ENCODE measurements around the gene PI4KB. TPM values are rescaled to one million over a fixed set of nuclear protein-coding genes. Genes with fewer than 3 reads are reported as not detected.

PI4KB gene
- total RNA-seq, 4 donors from 2014 or later, result 65.5 to 98.1 (median 77.3) TPM

DNA sequence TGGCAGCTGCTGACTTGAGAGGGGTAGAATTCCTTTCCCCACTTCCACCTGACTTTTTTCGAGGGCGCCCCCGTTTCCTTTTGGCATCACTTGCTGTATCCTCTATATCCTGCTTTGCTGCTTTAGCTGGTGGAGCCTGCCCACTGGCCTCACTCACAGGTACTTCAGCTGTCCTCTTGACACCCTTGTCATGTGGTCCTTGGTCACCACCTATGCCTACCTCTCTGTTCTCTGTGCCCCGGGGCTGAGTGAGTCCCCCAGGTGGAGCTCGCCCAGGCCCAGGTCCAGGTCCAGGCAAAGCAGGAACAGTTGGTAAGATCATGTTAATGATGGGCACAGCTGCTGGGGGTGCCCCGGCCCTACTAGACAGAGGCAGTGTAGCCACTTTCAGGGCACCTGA lies 15.4 kb upstream of the PI4KB start:
- no peak overlapping the region for H3K4me3 ChIP-seq
- H3K4me1 ChIP-seq, result peaks cover 0 to 9% of the 10 kb centered on the region in 2 donors
- in situ Hi-C loops (cut with MboI; ENCODE audit: low sequenced_read_pairs in 4 of 4) (loop anchor here (5.0 to 10.0 kb wide), 2 partner anchors 40 to 148 kb away; partner anchors contain the start of genes PIP5K1A (in 1 of the 4) and VPS72 (in 1 of the 4)), intact Hi-C loops (cut with DNase I; ENCODE audit: low total_unique reads) (loop anchor here (5.0 kb wide), 1 partner anchor 145 kb away; the partner anchor contains the start of gene PIP5K1A)
- H3K27me3 ChIP-seq, result no peaks in the 10 kb centered on the region
- DNase-seq (no peak), ATAC-seq (no peak)
- H3K9me3 ChIP-seq, result no peaks in the 10 kb centered on the region
- H3K36me3 ChIP-seq, result peaks cover 0 to 25% of the 10 kb centered on the region in 2 donors
- H3K27ac ChIP-seq, result no peak overlapping the region
- TF ChIP-seq POLR2A (IDR thresholded peaks at IDR 0.05), result no peak
- TF ChIP-seq, protein P1, sequence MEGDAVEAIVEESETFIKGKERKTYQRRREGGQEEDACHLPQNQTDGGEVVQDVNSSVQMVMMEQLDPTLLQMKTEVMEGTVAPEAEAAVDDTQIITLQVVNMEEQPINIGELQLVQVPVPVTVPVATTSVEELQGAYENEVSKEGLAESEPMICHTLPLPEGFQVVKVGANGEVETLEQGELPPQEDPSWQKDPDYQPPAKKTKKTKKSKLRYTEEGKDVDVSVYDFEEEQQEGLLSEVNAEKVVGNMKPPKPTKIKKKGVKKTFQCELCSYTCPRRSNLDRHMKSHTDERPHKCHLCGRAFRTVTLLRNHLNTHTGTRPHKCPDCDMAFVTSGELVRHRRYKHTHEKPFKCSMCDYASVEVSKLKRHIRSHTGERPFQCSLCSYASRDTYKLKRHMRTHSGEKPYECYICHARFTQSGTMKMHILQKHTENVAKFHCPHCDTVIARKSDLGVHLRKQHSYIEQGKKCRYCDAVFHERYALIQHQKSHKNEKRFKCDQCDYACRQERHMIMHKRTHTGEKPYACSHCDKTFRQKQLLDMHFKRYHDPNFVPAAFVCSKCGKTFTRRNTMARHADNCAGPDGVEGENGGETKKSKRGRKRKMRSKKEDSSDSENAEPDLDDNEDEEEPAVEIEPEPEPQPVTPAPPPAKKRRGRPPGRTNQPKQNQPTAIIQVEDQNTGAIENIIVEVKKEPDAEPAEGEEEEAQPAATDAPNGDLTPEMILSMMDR (IDR thresholded peaks at IDR 0.05 in 4 of 5, conservative IDR thresholded peaks at IDR 0.05 in 1 of 5), result no peak

GRCh38 chr1:151342021-151342420 lies 14.8 kb upstream of the PI4KB start:
- intact Hi-C loops (cut with DNase I; ENCODE audit: low total_unique reads), result loop anchor here (5.0 kb wide), 1 partner anchor 145 kb away; the partner anchor contains the start of gene PIP5K1A
- in situ Hi-C loops (cut with MboI; ENCODE audit: low sequenced_read_pairs in 4 of 4), result loop anchor here (5.0 to 10.0 kb wide), 2 partner anchors 40 to 147 kb away; partner anchors contain the start of genes PIP5K1A (in 1 of the 4) and VPS72 (in 1 of the 4)
- H3K36me3 ChIP-seq, result peaks cover 0 to 25% of the 10 kb centered on the region in 2 donors
- H3K27ac ChIP-seq, result no peak overlapping the region
- H3K4me1 ChIP-seq, result peaks cover 0 to 8% of the 10 kb centered on the region in 2 donors
- H3K4me3 ChIP-seq, result no peak overlapping the region
- H3K9me3 ChIP-seq, result no peaks in the 10 kb centered on the region
- no peak for ATAC-seq
- H3K27me3 ChIP-seq, result no peaks in the 10 kb centered on the region
- no peak for DNase-seq
- TF ChIP-seq POLR2A (IDR thresholded peaks at IDR 0.05), result no peak

- in situ Hi-C loops (cut with MboI; ENCODE audit: low sequenced_read_pairs in 4 of 4) (loop anchor here (5.0 to 10.0 kb wide), 2 partner anchors 39 to 146 kb away; partner anchors contain the start of genes PIP5K1A (in 1 of the 4) and VPS72 (in 1 of the 4)), intact Hi-C loops (cut with DNase I; ENCODE audit: low total_unique reads) (loop anchor here (1.0 to 5.0 kb wide), 2 partner anchors 40 to 144 kb away; partner anchors contain the start of gene PIP5K1A)
Observed at GRCh38 chr1:151340870-151341754, 13.9 kb upstream of the PI4KB start.

GRCh38 chr1:151336556-151336955 lies 9.3 kb upstream of the PI4KB start:
- Histone ChIP-seq H3K27ac (no peak overlapping the region), H3K36me3 (no peaks in the 10 kb centered on the region), H3K4me1 (no peaks in the 10 kb centered on the region), H3K9me3 (no peaks in the 10 kb centered on the region), H3K4me3 (no peak overlapping the region), H3K27me3 (no peaks in the 10 kb centered on the region)
- no peak for DNase-seq
- TF ChIP-seq POLR2A (IDR thresholded peaks at IDR 0.05), result no peak
- TF ChIP-seq, protein P1 (IDR thresholded peaks at IDR 0.05 in 4 of 5, conservative IDR thresholded peaks at IDR 0.05 in 1 of 5), result no peak
- ATAC-seq, result no peak
- intact Hi-C loops (cut with DNase I; ENCODE audit: low total_unique reads) (no loop called here), in situ Hi-C loops (cut with MboI; ENCODE audit: low sequenced_read_pairs in 4 of 4) (no loop called here)

More at GRCh38 chr1:151340870-151341754, 13.9 kb upstream of the PI4KB start:
- Histone ChIP-seq H3K36me3 (peaks cover 0 to 25% of the 10 kb centered on the region in 2 donors), H3K4me1 (peaks cover 0 to 3% of the 10 kb centered on the region in 2 donors), H3K27ac (peak overlapping the region in 3 of 4 donors; percentile 5 to 55 (median 52)), H3K27me3 (no peaks in the 10 kb centered on the region), H3K4me3 (no peak overlapping the region), H3K9me3 (no peaks in the 10 kb centered on the region)
- ATAC-seq (peak; percentile 85 to 92), DNase-seq (no peak)
- TF ChIP-seq, protein P1 (IDR thresholded peaks at IDR 0.05 in 4 of 5, conservative IDR thresholded peaks at IDR 0.05 in 1 of 5), result peak; percentile 74 to 84 (median 82)
- no peak for TF ChIP-seq POLR2A (IDR thresholded peaks at IDR 0.05)

- ATAC-seq (no peak), DNase-seq (no peak)
- Histone ChIP-seq H3K27me3 (no peaks in the 10 kb centered on the region), H3K4me3 (no peak overlapping the region), H3K27ac (no peak overlapping the region), H3K4me1 (no peaks in the 10 kb centered on the region), H3K36me3 (no peaks in the 10 kb centered on the region), H3K9me3 (no peaks in the 10 kb centered on the region)
- in situ Hi-C loops (cut with MboI; ENCODE audit: low sequenced_read_pairs in 4 of 4), result no loop called here
- intact Hi-C loops (cut with DNase I; ENCODE audit: low total_unique reads), result no loop called here
- no peak for TF ChIP-seq POLR2A (IDR thresholded peaks at IDR 0.05)
- TF ChIP-seq, protein P1 (IDR thresholded peaks at IDR 0.05 in 4 of 5, conservative IDR thresholded peaks at IDR 0.05 in 1 of 5), result no peak
Observed at GRCh38 chr1:151334822-151335221, 7.6 kb upstream of the PI4KB start.
